ENCODE measurements around the gene DHX35.

DNA sequence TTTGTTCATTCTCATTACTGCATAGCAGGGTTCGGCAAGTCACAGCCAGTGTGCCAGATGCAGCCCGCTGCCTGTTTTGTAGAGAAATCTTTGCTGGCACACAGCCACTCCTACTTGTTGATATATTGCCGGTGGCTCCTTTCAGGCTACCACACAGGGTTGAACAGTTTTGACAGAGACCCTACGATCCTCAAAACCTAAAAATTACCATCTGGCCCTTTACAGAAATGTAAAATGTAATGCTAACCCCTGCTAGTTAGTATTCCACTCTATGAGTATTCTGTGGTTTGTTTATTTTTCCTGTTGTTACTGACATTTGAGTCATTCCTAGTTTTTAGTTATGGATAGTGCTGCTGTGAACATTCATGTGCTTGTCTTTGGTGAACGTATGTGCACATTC, 11.5 kb downstream of the DHX35 start:
- no peak for TF ChIP-seq CTCF (IDR thresholded peaks at IDR 0.05)
- TF ChIP-seq POLR2A (IDR thresholded peaks at IDR 0.05) = no peak
